Hepatic stellate cell (primary cell): ENCODE measurements around the gene KCNQ1OT1.
"Not testable (repeated sequence)": the region's sequence is repeated elsewhere in the genome, so short reads cannot be mapped to it uniquely, and the experiment has no call there.

Experiments
- DNase-seq: peaks from one replicate; pipeline ENCODE4 v3.0.0; 2011; ENCODE audit warnings: low spot score

The KCNQ1OT1 gene

GRCh38 chr11:2652333-2653197 is 47.2 kb downstream of the KCNQ1OT1 start:
- DNase-seq: no peak

GRCh38 chr11:2651826-2652271 is 47.9 kb downstream of the KCNQ1OT1 start:
- no peak for DNase-seq

DNA sequence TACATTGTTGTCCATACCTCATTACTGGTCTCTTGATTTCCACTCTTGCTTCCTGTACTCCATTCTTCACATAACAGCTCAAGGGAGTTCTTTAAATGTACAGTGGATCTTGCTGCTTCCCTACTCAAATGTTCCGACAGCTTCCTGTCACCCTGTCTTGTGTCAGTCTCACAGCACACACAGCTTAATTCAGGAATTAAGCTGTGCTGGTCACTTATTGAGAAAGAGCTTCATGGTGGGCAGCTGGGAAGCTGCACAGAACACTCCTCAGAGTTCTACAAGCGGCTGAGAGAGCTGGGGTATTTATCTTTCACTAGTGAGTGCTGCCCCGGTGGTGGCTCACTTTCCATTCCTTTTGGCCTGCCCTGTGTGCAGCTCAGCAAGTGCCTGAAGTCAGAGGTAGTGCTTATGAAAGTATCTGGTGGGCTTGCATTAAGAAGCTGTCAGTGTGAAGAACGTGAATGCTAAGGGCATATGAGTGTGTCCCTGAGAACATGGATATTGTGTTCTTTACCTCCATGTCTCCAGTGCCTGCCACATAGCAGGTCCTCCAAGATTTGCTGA is 48.7 kb downstream of the KCNQ1OT1 start:
- DNase-seq: peak; percentile 0

- no peak for DNase-seq
Observed at GRCh38 chr11:2650343-2650867, 49.4 kb downstream of the KCNQ1OT1 start.

DNA sequence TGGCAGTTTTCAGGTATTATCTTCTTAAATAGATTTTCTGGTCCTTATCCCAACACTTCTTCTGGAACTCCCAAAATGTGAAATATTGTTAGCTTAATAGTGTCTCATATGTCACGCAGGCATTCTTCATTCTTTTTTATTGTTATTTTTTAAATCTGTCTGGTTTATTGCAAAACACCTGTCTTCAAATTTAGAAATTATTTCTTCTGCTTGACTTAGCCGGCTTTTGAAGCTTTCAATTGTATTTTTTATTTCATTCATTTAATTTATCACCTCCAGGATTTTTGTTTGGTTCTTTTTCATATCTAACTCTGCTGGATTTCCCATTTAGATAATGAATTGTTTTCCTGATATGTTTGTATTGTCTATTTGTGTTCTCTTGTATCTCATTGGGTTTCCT is 49.9 kb downstream of the KCNQ1OT1 start:
- DNase-seq: no peak

GRCh38 chr11:2649400-2649799 is 50.4 kb downstream of the KCNQ1OT1 start:
- DNase-seq: no peak

DNA sequence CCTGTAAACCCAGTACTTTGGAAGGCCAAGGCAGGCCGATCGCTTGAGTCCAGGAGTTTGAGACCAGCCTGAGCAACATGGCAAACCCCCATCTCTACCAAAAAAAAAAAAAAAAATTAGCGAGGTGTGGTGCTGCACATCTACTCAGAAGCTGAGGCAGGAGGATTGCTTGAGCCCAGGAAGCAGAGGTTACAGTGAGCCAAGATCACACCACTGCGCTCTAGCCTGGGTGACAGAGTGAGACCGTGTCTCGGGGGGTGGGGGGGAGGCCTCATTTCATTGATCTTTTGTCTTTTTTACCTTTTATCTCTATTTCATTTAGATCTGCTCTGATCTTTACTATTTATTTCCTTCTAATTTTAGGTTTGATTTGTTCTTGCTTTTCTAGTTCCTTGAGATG is 51.8 kb downstream of the KCNQ1OT1 start:
- DNase-seq: no peak

- no peak for DNase-seq
Observed at GRCh38 chr11:2647167-2647566, 52.6 kb downstream of the KCNQ1OT1 start.

- DNase-seq: no peak
Observed at GRCh38 chr11:2645779-2646118, 54.0 kb downstream of the KCNQ1OT1 start.

GRCh38 chr11:2644844-2645778 is 54.7 kb downstream of the KCNQ1OT1 start:
- DNase-seq: no peak

DNA sequence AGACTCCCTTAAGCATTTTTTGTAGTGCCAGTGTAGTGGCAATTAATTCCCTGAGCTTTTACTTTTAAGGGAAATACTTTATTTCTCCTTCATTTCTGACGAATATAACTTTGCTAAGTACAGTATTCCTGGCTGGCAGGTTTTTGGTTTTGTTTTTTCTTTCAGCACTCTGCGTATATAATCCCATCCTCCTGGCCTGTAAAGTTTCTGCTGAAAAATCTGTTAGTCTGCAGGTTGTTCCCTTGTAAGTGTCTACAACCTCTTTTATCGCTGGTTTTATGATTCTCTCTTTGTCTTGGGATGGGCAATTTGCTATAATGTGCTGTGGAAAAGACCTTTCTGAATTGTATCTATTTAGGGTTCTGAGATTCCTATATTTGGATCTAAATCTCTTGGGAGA is 56.0 kb downstream of the KCNQ1OT1 start:
- DNase-seq: no peak

- no peak for DNase-seq
Observed at GRCh38 chr11:2641623-2642022, 58.2 kb downstream of the KCNQ1OT1 start.

- DNase-seq: not testable (repeated sequence)
Observed at GRCh38 chr11:2639763-2640162, 60.0 kb downstream of the KCNQ1OT1 start.

- no peak for DNase-seq
Observed at GRCh38 chr11:2631161-2631560, 68.6 kb downstream of the KCNQ1OT1 start.

DNA sequence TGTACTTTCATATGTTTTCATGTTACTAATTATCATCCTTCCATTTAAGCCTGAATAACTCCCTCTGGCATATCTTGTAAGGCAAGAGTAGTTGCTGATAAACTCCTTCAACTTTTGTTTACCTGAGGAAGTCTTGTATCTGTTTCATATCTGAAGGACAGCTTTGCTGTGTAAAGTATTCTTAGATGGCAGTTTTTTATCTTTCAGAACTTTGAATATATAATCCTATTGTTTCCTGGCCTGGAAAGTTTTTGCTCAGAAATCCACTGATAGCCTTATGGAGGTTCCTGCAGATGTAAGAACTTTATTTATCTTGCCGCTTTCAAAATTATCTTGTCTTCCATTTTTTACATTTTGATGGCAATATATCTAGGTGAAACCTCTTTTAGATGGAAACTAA is 69.1 kb downstream of the KCNQ1OT1 start:
- no peak for DNase-seq

GRCh38 chr11:2625183-2625582 is 74.6 kb downstream of the KCNQ1OT1 start:
- no peak for DNase-seq

GRCh38 chr11:2621894-2622293 is 77.9 kb downstream of the KCNQ1OT1 start:
- DNase-seq: no peak

DNA sequence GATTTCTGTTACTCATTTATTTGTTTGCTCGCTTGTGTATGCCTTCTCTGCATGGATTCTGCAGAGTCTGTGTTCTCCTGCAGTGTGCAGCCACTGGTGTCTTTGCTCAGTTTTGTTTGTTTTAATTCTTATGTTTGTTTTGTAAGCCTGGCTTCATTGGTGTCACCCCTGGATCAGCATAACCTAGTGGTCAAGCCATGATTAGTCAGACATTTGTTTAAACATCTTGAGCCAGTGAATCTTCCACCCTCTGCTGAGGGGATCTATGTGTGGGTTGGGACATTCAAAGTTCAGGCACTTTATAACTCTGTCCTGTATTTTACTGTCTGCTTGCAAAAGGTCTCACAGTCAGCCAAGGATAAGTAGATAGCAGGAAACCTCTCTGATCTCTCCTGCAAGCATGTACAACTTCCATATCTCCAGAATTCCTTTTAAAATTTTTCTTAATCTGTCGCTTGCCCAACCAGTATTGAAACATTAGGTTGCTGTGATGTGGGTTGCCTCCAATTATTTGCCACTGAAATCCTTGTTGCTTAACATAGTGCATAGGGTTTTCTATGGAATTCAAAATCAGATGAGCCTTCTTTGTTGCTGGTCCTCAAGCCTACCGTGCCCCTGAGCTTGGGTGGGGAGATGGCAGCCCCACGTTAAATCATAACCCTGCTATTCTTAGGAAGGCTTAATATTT is 86.8 kb downstream of the KCNQ1OT1 start:
- DNase-seq: no peak

DNA sequence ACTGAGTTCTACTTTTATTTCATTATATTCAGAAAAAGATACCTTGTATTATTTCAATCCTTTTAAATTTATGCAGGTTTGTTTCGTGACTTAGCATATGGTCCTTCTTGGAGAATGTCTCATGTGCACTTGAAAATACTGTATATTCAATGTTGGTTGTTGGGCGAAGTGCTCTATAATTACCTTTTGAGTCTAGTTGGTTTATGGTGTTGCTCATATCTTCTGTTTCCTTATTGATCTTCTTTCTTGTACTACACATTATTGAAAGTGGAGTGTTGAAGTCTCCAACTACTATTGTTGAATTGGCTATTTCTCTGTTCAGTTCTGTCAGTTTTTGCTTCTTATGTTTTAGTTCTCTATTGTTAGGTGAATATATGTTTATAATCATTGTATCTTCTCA is 90.4 kb downstream of the KCNQ1OT1 start:
- DNase-seq: no peak

DNA sequence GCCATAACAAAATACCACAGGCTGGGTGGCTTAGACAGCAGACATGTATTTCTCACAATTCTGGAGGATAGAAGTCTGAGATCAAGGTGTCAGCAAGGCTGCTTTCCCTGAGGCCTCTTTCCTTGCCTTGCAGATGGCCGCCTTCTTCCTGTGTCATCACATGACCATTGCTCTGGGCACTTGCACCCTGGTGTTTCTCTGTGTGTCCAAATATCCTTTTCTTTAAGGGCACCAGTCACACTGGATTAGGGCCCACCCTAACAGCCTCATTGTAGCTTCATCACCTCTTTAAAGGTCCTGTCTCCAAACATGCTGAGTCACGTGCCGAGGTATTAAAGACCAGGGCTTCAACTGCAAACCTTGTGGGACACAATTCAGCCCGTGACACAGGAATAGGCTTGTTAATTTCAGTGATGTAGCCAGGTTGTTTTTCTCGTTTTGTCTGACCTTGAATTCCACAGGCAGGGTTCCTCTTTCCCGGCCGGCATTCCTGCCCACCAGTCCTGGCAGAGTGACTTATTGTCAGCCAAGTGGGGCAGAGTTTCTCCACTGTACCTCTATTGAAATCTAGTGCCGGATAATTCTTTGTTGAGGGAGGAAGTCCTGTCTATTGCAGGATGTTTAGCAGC is 100.1 kb downstream of the KCNQ1OT1 start:
- no peak for DNase-seq

GRCh38 chr11:2595204-2595603 is 104.6 kb downstream of the KCNQ1OT1 start:
- DNase-seq: no peak
